ENCODE results near the gene HIKESHI.
"Not testable (repeated sequence)": the region's sequence is repeated elsewhere in the genome, so short reads cannot be mapped to it uniquely, and the experiment has no call there.

HIKESHI gene

GRCh38 chr11:86302092-86302793 lies at the start of gene HIKESHI:
TSS of gene HIKESHI (plus strand) at chr11:86302240. CDS start at chr11:86302449, 209 bp downstream.
- DNase-seq (ENCODE audit: low read depth in 1 of 2, low spot score in 1 of 2) = peak; percentile 80 to 93

- DNase-seq (ENCODE audit: low read depth in 1 of 2, low spot score in 1 of 2) = no peak
Measured at GRCh38 chr11:86255896-86256295, 46.1 kb upstream of the HIKESHI start.

- no peak for DNase-seq (ENCODE audit: low read depth in 1 of 2, low spot score in 1 of 2)
Measured at GRCh38 chr11:86256608-86257007, 45.4 kb upstream of the HIKESHI start.

- DNase-seq (ENCODE audit: low read depth in 1 of 2, low spot score in 1 of 2) = no peak
Measured at GRCh38 chr11:86257446-86257845, 44.6 kb upstream of the HIKESHI start.

- DNase-seq (ENCODE audit: low read depth in 1 of 2, low spot score in 1 of 2) = no peak
Measured at GRCh38 chr11:86259730-86260129, 42.3 kb upstream of the HIKESHI start.

- DNase-seq (ENCODE audit: low read depth in 1 of 2, low spot score in 1 of 2) = no peak
Measured at GRCh38 chr11:86261328-86261727, 40.7 kb upstream of the HIKESHI start.

- no peak for DNase-seq (ENCODE audit: low read depth in 1 of 2, low spot score in 1 of 2)
Measured at GRCh38 chr11:86262387-86262786, 39.7 kb upstream of the HIKESHI start.

GRCh38 chr11:86264649-86265048 lies 37.4 kb upstream of the HIKESHI start:
- DNase-seq (ENCODE audit: low read depth in 1 of 2, low spot score in 1 of 2) = no peak

GRCh38 chr11:86265194-86265593 lies 36.8 kb upstream of the HIKESHI start:
- no peak for DNase-seq (ENCODE audit: low read depth in 1 of 2, low spot score in 1 of 2)

GRCh38 chr11:86269645-86270044 lies 32.4 kb upstream of the HIKESHI start:
- DNase-seq (ENCODE audit: low read depth in 1 of 2, low spot score in 1 of 2) = no peak

- no peak for DNase-seq (ENCODE audit: low read depth in 1 of 2, low spot score in 1 of 2)
Measured at GRCh38 chr11:86274503-86274902, 27.5 kb upstream of the HIKESHI start.

GRCh38 chr11:86274999-86275398 lies 27.0 kb upstream of the HIKESHI start:
- DNase-seq (ENCODE audit: low read depth in 1 of 2, low spot score in 1 of 2) = no peak

GRCh38 chr11:86275493-86276370 lies 26.3 kb upstream of the HIKESHI start:
- no peak for DNase-seq (ENCODE audit: low read depth in 1 of 2, low spot score in 1 of 2)

GRCh38 chr11:86277741-86278140 lies 24.3 kb upstream of the HIKESHI start:
- no peak for DNase-seq (ENCODE audit: low read depth in 1 of 2, low spot score in 1 of 2)

- no peak for DNase-seq (ENCODE audit: low read depth in 1 of 2, low spot score in 1 of 2)
Measured at GRCh38 chr11:86278226-86278625, 23.8 kb upstream of the HIKESHI start.

- no peak for DNase-seq (ENCODE audit: low read depth in 1 of 2, low spot score in 1 of 2)
Measured at GRCh38 chr11:86279747-86280146, 22.3 kb upstream of the HIKESHI start.

- DNase-seq (ENCODE audit: low read depth in 1 of 2, low spot score in 1 of 2) = no peak
Measured at GRCh38 chr11:86287468-86287796, 14.6 kb upstream of the HIKESHI start.

- no peak for DNase-seq (ENCODE audit: low read depth in 1 of 2, low spot score in 1 of 2)
Measured at GRCh38 chr11:86288776-86289507, 13.1 kb upstream of the HIKESHI start.

GRCh38 chr11:86289508-86290280 lies 12.3 kb upstream of the HIKESHI start:
- not testable (repeated sequence) for DNase-seq (ENCODE audit: low read depth in 1 of 2, low spot score in 1 of 2)

- DNase-seq (ENCODE audit: low read depth in 1 of 2, low spot score in 1 of 2) = peak in 1 of 2 donors; percentile 70
Measured at GRCh38 chr11:86291466-86292262, 10.4 kb upstream of the HIKESHI start.

Measured in activated CD4-positive, alpha-beta T cell treated with anti-CD3 and anti-CD28 coated beads, Interleukin-2, amount 50 U/mL, for 24 hours (primary cell).